Heart right ventricle (tissue), 16 donors: ENCODE data around the gene CDADC1. TPM values are rescaled to one million over a fixed set of nuclear protein-coding genes. Genes with fewer than 3 reads are reported as not detected.

ENCODE experiments used
- ATAC-seq, 8 donors: fragments of 200-7000 bp; cut with Tn5 transposase; one replicate each; pipeline ENCODE4 v1.9.1; 2020; ENCODE audit warnings: mild to moderate bottlenecking in 8 of 8, moderate library complexity in 8 of 8, moderate number of reproducible peaks in 1 of 8
- DNase-seq, 2 donors: peaks; one replicate each; pipeline ENCODE4 v3.0.0-alpha.2; 2020
- H3K27ac ChIP-seq, 10 donors: fragments of 200-600 bp; sonication (generic) in 2 of 10; one replicate each; pipeline versions ENCODE4 v1.5.0 to v1.8.0; 2020 to 2022; ENCODE audit warnings: mild to moderate bottlenecking in 3 of 10
- H3K27me3 ChIP-seq, 7 donors: fragments of 200-600 bp; one replicate each; pipeline ENCODE4 v1.8.0; 2021 to 2022; ENCODE audit warnings: mild to moderate bottlenecking in 2 of 7
- H3K36me3 ChIP-seq, 9 donors: fragments of 200-600 bp; sonication (generic) in 1 of 9; one replicate each; pipeline versions ENCODE4 v1.5.0 to v1.8.0; 2020 to 2022; ENCODE audit warnings: mild to moderate bottlenecking in 2 of 9
- H3K4me1 ChIP-seq, 9 donors: fragments of 200-600 bp; sonication (generic) in 1 of 9; one replicate each; pipeline versions ENCODE4 v1.5.0 to v1.8.0; 2020 to 2022; ENCODE audit warnings: mild to moderate bottlenecking in 4 of 9
- H3K4me3 ChIP-seq, 10 donors: fragments of 200-600 bp; sonication (generic) in 2 of 10; one replicate each; pipeline versions ENCODE4 v1.5.0 to v1.8.0; 2020 to 2022; ENCODE audit warnings: mild to moderate bottlenecking in 7 of 10, moderate library complexity in 2 of 10
- H3K9me3 ChIP-seq, 11 donors: fragments of 200-600 bp in 10 of 11; sonication (generic) in 2 of 11; one replicate each; pipeline versions ENCODE4 v1.5.0 to v1.8.0; 2013 to 2022; ENCODE audit warnings: mild to moderate bottlenecking in 2 of 11, control low read depth in 1 of 11, moderate library complexity in 1 of 11
- WGBS, 2 donors: extraction: QIAGEN DNeasy Blood & Tissue Kit; methylation state at CpG; one replicate each; pipeline ENCODE4 v1.1.7; 2013; ENCODE audit warnings: inconsistent platforms in 1 of 2; 5-methylcytosine and 5-hydroxymethylcytosine counted together
- intact Hi-C, 10 donors: fragments of 100-400 bp; cut with DNase I; formaldehyde crosslinking; loops; one replicate each; pipeline versions ENCODE4 v1.11.1 to v1.14.2; 2022
- polyA plus RNA-seq, 2 donors: library from polyadenylated mRNA; stranded (reverse); fragments of 200-250 nt; gene quantifications; one replicate each; pipeline ENCODE4 v1.2.3, GENCODE V29; 2013
- total RNA-seq, 10 donors: library from RNA; stranded (reverse); fragmentation: NEBNext Ultra II Directional in 3 of 10; extraction: Animal tissue kit (Norgen Biotek cat#: 25700) in 3 of 10; gene quantifications; one replicate each; pipeline versions ENCODE4 v1.2.1 to v1.2.4, GENCODE V29; 2021 to 2023
- TF ChIP-seq, protein P1 (sequence below), 9 donors: fragments of 200-600 bp; sonication (generic) in 2 of 9; IDR thresholded peaks; one replicate each; pipeline versions ENCODE4 v1.5.0 to v1.8.0; 2021 to 2022; ENCODE audit warnings: antibody characterized with exemption in 9 of 9, mild to moderate bottlenecking in 5 of 9, moderate library complexity in 1 of 9
- donor health status: Arrhythmogenic right ventricular cardiomyopathy.
- donor health status: ischemic (EF 13 %, LVEDD 7.1; RV severe dilation, severe dysfunction).
- donor health status: healthy with polysubstance abuse.
- donor health status: DM: no; HTN: yes; CAD: no.
- donor health status: DM: no; HTN: no; CAD: no.
- donor health status: ischemic (EF 25% LVEDD 6.9; RV normal size, moderate dysfunction).
- donor health status: ischemic (EF 25% LVEDD 5.7; RV mildly dilated, moderate dysfunction).
- donor health status: healthy.
- donor health status: DM: yes; HTN: yes; CAD: no.
- donor health status: Ischemic cardiomyopathy.
- donor health status: ischemic (EF 35%, LVEDD 5.7; RV mildly dilated, moderate dysfunction).
- donor health status: nonischemic (EF 11% LVEDD 7.7; RV severe dilation, severe dysfunction).
- donor health status: DM: yes; HTN: yes; CAD: no.
- donor health status: PGD.
- donor health status: ischemic (EF 29% LVEDD 5.4; RV normal size, mild dysfunction).
- donor health status: nonischemic (EF 23%, LVEDD 6.1; RV moderate dilation, normal function).

Gene CDADC1
- total and polyA plus RNA-seq, 12 donors, result 4.9 to 12.7 (median 8.9) TPM

DNA sequence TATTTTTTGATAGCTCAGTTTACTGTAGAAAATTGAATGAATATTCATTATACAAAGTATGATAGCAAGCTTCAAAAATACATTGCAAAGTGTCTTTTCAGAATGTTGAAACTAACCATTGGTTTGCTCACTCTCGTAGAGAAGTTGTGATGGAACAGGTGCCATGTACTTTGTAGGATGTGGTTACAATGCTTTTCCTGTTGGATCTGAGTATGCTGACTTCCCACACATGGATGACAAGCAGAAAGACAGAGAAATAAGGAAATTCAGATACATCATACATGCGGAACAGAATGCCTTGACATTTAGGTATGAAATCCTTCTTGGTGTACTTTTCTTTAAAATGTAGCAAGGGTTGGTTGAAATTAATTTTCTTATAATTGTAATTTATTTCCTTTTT lies 30.5 kb downstream of the CDADC1 start:
- no peak for DNase-seq
- Histone ChIP-seq H3K9me3 (no peaks in the 10 kb centered on the region), H3K36me3 (peaks cover 0 to 37% (median 0%) of the 10 kb centered on the region in 9 donors), H3K27me3 (no peaks in the 10 kb centered on the region), H3K4me3 (no peak overlapping the region), H3K27ac (no peak overlapping the region), H3K4me1 (no peaks in the 10 kb centered on the region)
- intact Hi-C loops, result no loop called here
- TF ChIP-seq, protein P1, sequence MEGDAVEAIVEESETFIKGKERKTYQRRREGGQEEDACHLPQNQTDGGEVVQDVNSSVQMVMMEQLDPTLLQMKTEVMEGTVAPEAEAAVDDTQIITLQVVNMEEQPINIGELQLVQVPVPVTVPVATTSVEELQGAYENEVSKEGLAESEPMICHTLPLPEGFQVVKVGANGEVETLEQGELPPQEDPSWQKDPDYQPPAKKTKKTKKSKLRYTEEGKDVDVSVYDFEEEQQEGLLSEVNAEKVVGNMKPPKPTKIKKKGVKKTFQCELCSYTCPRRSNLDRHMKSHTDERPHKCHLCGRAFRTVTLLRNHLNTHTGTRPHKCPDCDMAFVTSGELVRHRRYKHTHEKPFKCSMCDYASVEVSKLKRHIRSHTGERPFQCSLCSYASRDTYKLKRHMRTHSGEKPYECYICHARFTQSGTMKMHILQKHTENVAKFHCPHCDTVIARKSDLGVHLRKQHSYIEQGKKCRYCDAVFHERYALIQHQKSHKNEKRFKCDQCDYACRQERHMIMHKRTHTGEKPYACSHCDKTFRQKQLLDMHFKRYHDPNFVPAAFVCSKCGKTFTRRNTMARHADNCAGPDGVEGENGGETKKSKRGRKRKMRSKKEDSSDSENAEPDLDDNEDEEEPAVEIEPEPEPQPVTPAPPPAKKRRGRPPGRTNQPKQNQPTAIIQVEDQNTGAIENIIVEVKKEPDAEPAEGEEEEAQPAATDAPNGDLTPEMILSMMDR (IDR thresholded peaks at IDR 0.05), result no peak
- ATAC-seq, result no peak
- 91 to 92% methylated on average over 2 of the region's 2 CpGs for WGBS, 2 donors

DNA sequence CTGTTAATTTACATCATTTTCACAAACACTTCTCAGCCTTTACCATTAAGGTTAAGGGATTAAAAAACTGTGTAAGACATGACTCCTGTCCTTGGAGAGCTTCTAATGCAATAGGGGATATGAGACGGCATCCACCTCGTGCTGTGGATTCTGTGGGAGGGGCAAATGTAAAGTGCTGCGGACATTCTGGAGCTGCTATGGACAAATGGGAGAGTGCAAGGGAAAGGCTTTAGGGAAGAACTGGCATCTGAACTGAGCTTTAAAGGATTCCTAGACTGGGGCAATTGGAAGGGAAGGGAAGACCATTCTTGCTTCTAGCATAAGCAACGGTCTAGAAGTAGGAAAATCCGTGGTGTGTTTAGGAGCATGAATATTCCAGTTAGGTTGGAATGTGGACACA lies 31.4 kb downstream of the CDADC1 start:
- Histone ChIP-seq H3K9me3 (no peaks in the 10 kb centered on the region), H3K27ac (no peak overlapping the region), H3K36me3 (peaks cover 0 to 42% (median 0%) of the 10 kb centered on the region in 9 donors), H3K4me1 (no peaks in the 10 kb centered on the region), H3K4me3 (no peak overlapping the region), H3K27me3 (no peaks in the 10 kb centered on the region)
- ATAC-seq, result no peak
- intact Hi-C loops, result no loop called here
- DNase-seq, result no peak
- TF ChIP-seq, protein P1 (IDR thresholded peaks at IDR 0.05), result no peak
- WGBS, 2 donors, result 77 to 78% methylated on average over 5 of the region's 5 CpGs

DNA sequence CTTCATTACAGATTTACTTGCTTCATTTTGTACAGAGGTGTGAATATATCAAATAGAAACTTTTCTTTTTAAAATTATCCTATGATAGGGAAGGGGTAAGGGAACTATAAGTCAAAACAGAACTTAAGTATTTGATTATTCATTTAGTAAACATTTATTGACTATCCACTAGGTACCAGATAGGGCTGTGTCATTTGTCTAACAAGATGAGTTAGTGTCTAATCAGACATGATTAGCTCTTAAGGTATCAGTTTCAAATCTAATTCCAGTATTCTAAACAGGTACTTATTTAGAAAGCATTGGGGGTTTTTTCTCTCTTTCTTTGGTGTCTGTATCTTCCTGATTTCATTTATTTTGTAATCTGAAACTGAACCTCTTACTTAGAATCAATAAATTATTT lies 32.2 kb downstream of the CDADC1 start:
- DNase-seq (no peak), ATAC-seq (no peak)
- TF ChIP-seq, protein P1 (IDR thresholded peaks at IDR 0.05), result no peak
- Histone ChIP-seq H3K9me3 (no peaks in the 10 kb centered on the region), H3K36me3 (peaks cover 0 to 45% (median 0%) of the 10 kb centered on the region in 9 donors), H3K27ac (no peak overlapping the region), H3K4me1 (no peaks in the 10 kb centered on the region), H3K4me3 (no peak overlapping the region), H3K27me3 (no peaks in the 10 kb centered on the region)
- intact Hi-C loops, result loop anchor here in 4 of 10 donors (5.0 to 10.0 kb wide), 3 partner anchors 33 to 178 kb away; partner anchors contain the start of gene CDADC1 (in 1 of the 4)

DNA sequence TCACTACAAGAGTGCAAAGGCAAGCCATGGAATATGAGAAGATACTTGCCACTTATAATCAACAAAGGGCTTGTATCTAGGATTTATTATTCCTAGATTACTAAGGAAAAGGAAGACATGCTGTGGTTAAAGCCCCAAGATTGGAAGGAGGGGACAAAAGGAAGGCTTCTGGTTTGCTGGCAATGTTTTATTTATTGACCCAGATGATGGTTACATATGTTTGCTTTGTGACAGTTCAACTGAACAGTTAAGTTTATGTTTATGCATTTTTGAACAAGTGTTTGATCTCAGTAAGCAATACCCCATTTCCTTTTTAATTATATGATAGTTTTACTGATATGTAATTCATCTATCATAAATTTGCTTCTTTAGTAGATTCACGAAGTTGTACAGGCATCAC lies 40.3 kb downstream of the CDADC1 start:
- peaks cover 0 to 61% (median 4%) of the 10 kb centered on the region in 9 donors for H3K36me3 ChIP-seq
- TF ChIP-seq, protein P1 (IDR thresholded peaks at IDR 0.05), result no peak
- H3K9me3 ChIP-seq, result no peaks in the 10 kb centered on the region
- no peak overlapping the region for H3K4me3 ChIP-seq
- H3K27me3 ChIP-seq, result no peaks in the 10 kb centered on the region
- H3K4me1 ChIP-seq, result peaks cover 0 to 8% (median 6%) of the 10 kb centered on the region in 9 donors
- no peak overlapping the region for H3K27ac ChIP-seq
- ATAC-seq (no peak), DNase-seq (no peak)
- intact Hi-C loops, result loop anchor here in 2 of 10 donors (10.0 kb wide), 1 partner anchor 183 kb away; no protein-coding TSS in a partner anchor
- 86 to 97% methylated on average over 1 of the region's 1 CpG for WGBS, 2 donors
